Measurements from ENCODE around the gene TRAM2.

Gene TRAM2

GRCh38 chr6:52577022-52577777, at the start of gene TRAM2:
TRAM2 (minus strand) TSS chr6:52577060; CDS start chr6:52576915, 145 bp downstream.
- DNase-seq (ENCODE audit: low spot score), result peak; percentile 55

- no peak for DNase-seq (ENCODE audit: low spot score)
Measured at GRCh38 chr6:52622810-52623209, 46.0 kb upstream of the TRAM2 start.

GRCh38 chr6:52621631-52622030, 44.8 kb upstream of the TRAM2 start:
- DNase-seq (ENCODE audit: low spot score), result no peak

GRCh38 chr6:52620906-52621190, 44.0 kb upstream of the TRAM2 start:
- DNase-seq (ENCODE audit: low spot score), result no peak

GRCh38 chr6:52620055-52620905, 43.4 kb upstream of the TRAM2 start:
- no peak for DNase-seq (ENCODE audit: low spot score)

GRCh38 chr6:52617087-52617486, 40.2 kb upstream of the TRAM2 start:
- DNase-seq (ENCODE audit: low spot score), result no peak

- no peak for DNase-seq (ENCODE audit: low spot score)
Measured at GRCh38 chr6:52616059-52616690, 39.3 kb upstream of the TRAM2 start.

GRCh38 chr6:52612336-52613054, 35.6 kb upstream of the TRAM2 start:
- no peak for DNase-seq (ENCODE audit: low spot score)

- no peak for DNase-seq (ENCODE audit: low spot score)
Measured at GRCh38 chr6:52611833-52612232, 35.0 kb upstream of the TRAM2 start.

GRCh38 chr6:52610745-52611355, 34.0 kb upstream of the TRAM2 start:
- DNase-seq (ENCODE audit: low spot score), result no peak

GRCh38 chr6:52610011-52610410, 33.2 kb upstream of the TRAM2 start:
- DNase-seq (ENCODE audit: low spot score), result no peak

- DNase-seq (ENCODE audit: low spot score), result no peak
Measured at GRCh38 chr6:52605610-52606185, 28.8 kb upstream of the TRAM2 start.

GRCh38 chr6:52603000-52603795, 26.3 kb upstream of the TRAM2 start:
- no peak for DNase-seq (ENCODE audit: low spot score)

- no peak for DNase-seq (ENCODE audit: low spot score)
Measured at GRCh38 chr6:52598824-52599190, 21.9 kb upstream of the TRAM2 start.

- peak; percentile 50 for DNase-seq (ENCODE audit: low spot score)
Measured at GRCh38 chr6:52598123-52598823, 21.4 kb upstream of the TRAM2 start.

GRCh38 chr6:52597738-52598122, 20.9 kb upstream of the TRAM2 start:
- DNase-seq (ENCODE audit: low spot score), result no peak

- DNase-seq (ENCODE audit: low spot score), result no peak
Measured at GRCh38 chr6:52596371-52597028, 19.6 kb upstream of the TRAM2 start.

- no peak for DNase-seq (ENCODE audit: low spot score)
Measured at GRCh38 chr6:52595796-52596130, 18.9 kb upstream of the TRAM2 start.

GRCh38 chr6:52595000-52595795, 18.3 kb upstream of the TRAM2 start:
- DNase-seq (ENCODE audit: low spot score), result no peak

Measured in HuH-7 (cell line).